ENCODE results near the gene ACADSB.

Gene ACADSB

GRCh38 chr10:123042708-123043408 is 34.1 kb downstream of the ACADSB start:
- DNase-seq = no peak
- Mint-ChIP-seq H3K27ac (no peak overlapping the region), H3K36me3 (ENCODE audit: low read depth) (peaks cover 55% of the 10 kb centered on the region), H3K4me1 (ENCODE audit: low read depth) (peaks cover 6% of the 10 kb centered on the region), H3K4me3 (no peak overlapping the region), H3K9me3 (no peaks in the 10 kb centered on the region), H3K27me3 (no peaks in the 10 kb centered on the region)

- Mint-ChIP-seq H3K36me3 (ENCODE audit: low read depth) (peaks cover 58% of the 10 kb centered on the region), H3K9me3 (no peaks in the 10 kb centered on the region)
- peak; percentile 34 for DNase-seq
Observed at GRCh38 chr10:123043409-123043925, 34.7 kb downstream of the ACADSB start.

GRCh38 chr10:123044391-123044790 is 35.6 kb downstream of the ACADSB start:
- Mint-ChIP-seq H3K27me3 (no peaks in the 10 kb centered on the region), H3K27ac (no peak overlapping the region), H3K4me3 (no peak overlapping the region), H3K9me3 (no peaks in the 10 kb centered on the region), H3K36me3 (ENCODE audit: low read depth) (peaks cover 62% of the 10 kb centered on the region), H3K4me1 (ENCODE audit: low read depth) (peaks cover under 1% of the 10 kb centered on the region)
- no peak for DNase-seq

More at GRCh38 chr10:123043409-123043925, 34.7 kb downstream of the ACADSB start:
- H3K27me3 Mint-ChIP-seq = no peaks in the 10 kb centered on the region
- no peak overlapping the region for H3K4me3 Mint-ChIP-seq
- no peak overlapping the region for H3K27ac Mint-ChIP-seq
- peaks cover 6% of the 10 kb centered on the region for H3K4me1 Mint-ChIP-seq (ENCODE audit: low read depth)

GRCh38 chr10:123045961-123046731 is 37.3 kb downstream of the ACADSB start:
- no peak for DNase-seq
- Mint-ChIP-seq H3K4me1 (ENCODE audit: low read depth) (no peaks in the 10 kb centered on the region), H3K9me3 (no peaks in the 10 kb centered on the region), H3K4me3 (no peak overlapping the region), H3K27me3 (no peaks in the 10 kb centered on the region), H3K27ac (no peak overlapping the region), H3K36me3 (ENCODE audit: low read depth) (peaks cover 67% of the 10 kb centered on the region)

- H3K4me1 Mint-ChIP-seq (ENCODE audit: low read depth) = no peaks in the 10 kb centered on the region
- H3K27me3 Mint-ChIP-seq = no peaks in the 10 kb centered on the region
- no peak for DNase-seq
- H3K27ac Mint-ChIP-seq = no peak overlapping the region
- H3K36me3 Mint-ChIP-seq (ENCODE audit: low read depth) = peaks cover 31% of the 10 kb centered on the region
- no peaks in the 10 kb centered on the region for H3K9me3 Mint-ChIP-seq
- H3K4me3 Mint-ChIP-seq = no peak overlapping the region
Observed at GRCh38 chr10:123057968-123058367, 49.2 kb downstream of the ACADSB start.

- H3K27ac Mint-ChIP-seq = no peak overlapping the region
- no peaks in the 10 kb centered on the region for H3K9me3 Mint-ChIP-seq
- no peak for DNase-seq
- H3K4me1 Mint-ChIP-seq (ENCODE audit: low read depth) = no peaks in the 10 kb centered on the region
- peaks cover 23% of the 10 kb centered on the region for H3K27me3 Mint-ChIP-seq
- H3K4me3 Mint-ChIP-seq = no peak overlapping the region
- no peaks in the 10 kb centered on the region for H3K36me3 Mint-ChIP-seq (ENCODE audit: low read depth)
Observed at GRCh38 chr10:123061865-123062264, 53.1 kb downstream of the ACADSB start.

GRCh38 chr10:123062726-123063125 is 53.9 kb downstream of the ACADSB start:
- Mint-ChIP-seq H3K4me1 (ENCODE audit: low read depth) (no peaks in the 10 kb centered on the region), H3K27ac (no peak overlapping the region), H3K27me3 (peaks cover 26% of the 10 kb centered on the region), H3K9me3 (no peaks in the 10 kb centered on the region), H3K4me3 (no peak overlapping the region), H3K36me3 (ENCODE audit: low read depth) (no peaks in the 10 kb centered on the region)
- DNase-seq = no peak

GRCh38 chr10:123068087-123068853 is 59.5 kb downstream of the ACADSB start:
- H3K27ac Mint-ChIP-seq = no peak overlapping the region
- H3K9me3 Mint-ChIP-seq = no peaks in the 10 kb centered on the region
- no peaks in the 10 kb centered on the region for H3K4me1 Mint-ChIP-seq (ENCODE audit: low read depth)
- no peak overlapping the region for H3K4me3 Mint-ChIP-seq
- no peaks in the 10 kb centered on the region for H3K36me3 Mint-ChIP-seq (ENCODE audit: low read depth)
- H3K27me3 Mint-ChIP-seq = peaks cover 39% of the 10 kb centered on the region
- no peak for DNase-seq

GRCh38 chr10:123069246-123069986 is 60.6 kb downstream of the ACADSB start:
- Mint-ChIP-seq H3K4me1 (ENCODE audit: low read depth) (no peaks in the 10 kb centered on the region), H3K36me3 (ENCODE audit: low read depth) (no peaks in the 10 kb centered on the region), H3K4me3 (no peak overlapping the region), H3K27me3 (peaks cover 35% of the 10 kb centered on the region), H3K27ac (no peak overlapping the region), H3K9me3 (no peaks in the 10 kb centered on the region)
- no peak for DNase-seq

- Mint-ChIP-seq H3K27me3 (peaks cover 20% of the 10 kb centered on the region), H3K27ac (no peak overlapping the region), H3K4me3 (no peak overlapping the region), H3K36me3 (ENCODE audit: low read depth) (no peaks in the 10 kb centered on the region), H3K9me3 (no peaks in the 10 kb centered on the region), H3K4me1 (ENCODE audit: low read depth) (no peaks in the 10 kb centered on the region)
- no peak for DNase-seq
Observed at GRCh38 chr10:123073187-123073586, 64.4 kb downstream of the ACADSB start.

- Mint-ChIP-seq H3K4me3 (no peak overlapping the region), H3K9me3 (no peaks in the 10 kb centered on the region), H3K36me3 (ENCODE audit: low read depth) (no peaks in the 10 kb centered on the region), H3K27me3 (peaks cover 18% of the 10 kb centered on the region), H3K27ac (no peak overlapping the region), H3K4me1 (ENCODE audit: low read depth) (no peaks in the 10 kb centered on the region)
- no peak for DNase-seq
Observed at GRCh38 chr10:123074215-123074614, 65.4 kb downstream of the ACADSB start.

GRCh38 chr10:123081896-123082295 is 73.1 kb downstream of the ACADSB start:
- Mint-ChIP-seq H3K9me3 (no peaks in the 10 kb centered on the region), H3K4me1 (ENCODE audit: low read depth) (no peaks in the 10 kb centered on the region), H3K27me3 (peaks cover 36% of the 10 kb centered on the region), H3K4me3 (no peak overlapping the region), H3K36me3 (ENCODE audit: low read depth) (no peaks in the 10 kb centered on the region), H3K27ac (no peak overlapping the region)
- DNase-seq = no peak

GRCh38 chr10:123083811-123084210 is 75.0 kb downstream of the ACADSB start:
- no peaks in the 10 kb centered on the region for H3K4me1 Mint-ChIP-seq (ENCODE audit: low read depth)
- peaks cover 26% of the 10 kb centered on the region for H3K27me3 Mint-ChIP-seq
- no peaks in the 10 kb centered on the region for H3K9me3 Mint-ChIP-seq
- H3K27ac Mint-ChIP-seq = no peak overlapping the region
- no peak overlapping the region for H3K4me3 Mint-ChIP-seq
- no peak for DNase-seq
- H3K36me3 Mint-ChIP-seq (ENCODE audit: low read depth) = no peaks in the 10 kb centered on the region

- no peak overlapping the region for H3K27ac Mint-ChIP-seq
- no peak for DNase-seq
- no peak overlapping the region for H3K4me3 Mint-ChIP-seq
- peaks cover 20% of the 10 kb centered on the region for H3K27me3 Mint-ChIP-seq
- H3K4me1 Mint-ChIP-seq (ENCODE audit: low read depth) = no peaks in the 10 kb centered on the region
- no peaks in the 10 kb centered on the region for H3K36me3 Mint-ChIP-seq (ENCODE audit: low read depth)
- no peaks in the 10 kb centered on the region for H3K9me3 Mint-ChIP-seq
Observed at GRCh38 chr10:123086281-123086680, 77.5 kb downstream of the ACADSB start.

Measured in activated T-cell treated with anti-CD3 and anti-CD28 coated beads, Interleukin-2, amount 50 U/mL, for 24 hours (primary cell).